ENCODE data around the gene SLC35F5. TPM values are rescaled to one million over a fixed set of nuclear protein-coding genes. Genes with fewer than 3 reads are reported as not detected.

Gene SLC35F5
- 10 to 100 TPM; 13.4 to 18.4 TPM for total RNA-seq

- H3K27ac Mint-ChIP-seq: peak within 1 kb of the TSS; percentile 99
- H3K4me3 Mint-ChIP-seq: peak within 1 kb of the TSS; percentile 89
- ChIA-PET POLR2A (interaction anchor here (0.6 to 1.9 kb wide), 11 partner anchors 13 to 152 kb away, joined by 3 to 21 read pairs (median 4); partner anchors contain the start of gene ACTR3), CTCF (interaction anchor here (0.7 to 1.9 kb wide), 16 partner anchors 10 to 277 kb away, joined by 3 to 10 read pairs (median 4); partner anchors contain the start of gene ACTR3)
- intact Hi-C loops (cut with DNase I, micrococcal nuclease): loop anchor here (1.0 to 10.0 kb wide), 11 partner anchors 36 to 222 kb away; no protein-coding TSS in a partner anchor
- ATAC-seq (peak; percentile 89), DNase-seq (peak; percentile 96)
- peaks cover 6% of the 10 kb centered on the region for H3K36me3 Mint-ChIP-seq (ENCODE audit: low read depth)
- no peaks in the 10 kb centered on the region for H3K9me3 Mint-ChIP-seq (ENCODE audit: low read depth)
- no peaks in the 10 kb centered on the region for H3K27me3 Mint-ChIP-seq
- H3K4me1 Mint-ChIP-seq: peaks cover 13% of the 10 kb centered on the region
Measured at GRCh38 chr2:113756355-113757137, at the start of gene SLC35F5. TSS of gene SLC35F5 (minus strand) at chr2:113756642. CDS start at chr2:113756409, 233 bp downstream.

- Mint-ChIP-seq H3K9me3 (ENCODE audit: low read depth) (no peaks in the 10 kb centered on the region), H3K27ac (no peak overlapping the region), H3K4me1 (peaks cover 22% of the 10 kb centered on the region), H3K27me3 (no peaks in the 10 kb centered on the region), H3K36me3 (ENCODE audit: low read depth) (no peaks in the 10 kb centered on the region), H3K4me3 (no peak overlapping the region)
- intact Hi-C loops (cut with DNase I, micrococcal nuclease): no loop called here
- CTCF ChIA-PET: interaction anchor here (0.6 kb wide), 1 partner anchor 43 kb away, joined by 4 read pairs; no protein-coding TSS in a partner anchor
- POLR2A ChIA-PET: no interaction called here
- ATAC-seq (no peak), DNase-seq (no peak)
Measured at GRCh38 chr2:113799375-113799774, 42.9 kb upstream of the SLC35F5 start.

GRCh38 chr2:113797237-113797636, 40.8 kb upstream of the SLC35F5 start:
- DNase-seq (no peak), ATAC-seq (no peak)
- ChIA-PET POLR2A (no interaction called here), CTCF (no interaction called here)
- Mint-ChIP-seq H3K27me3 (no peaks in the 10 kb centered on the region), H3K4me3 (no peak overlapping the region), H3K9me3 (ENCODE audit: low read depth) (no peaks in the 10 kb centered on the region), H3K36me3 (ENCODE audit: low read depth) (no peaks in the 10 kb centered on the region), H3K27ac (no peak overlapping the region), H3K4me1 (peaks cover 31% of the 10 kb centered on the region)
- intact Hi-C loops (cut with DNase I, micrococcal nuclease): no loop called here

- ChIA-PET CTCF (interaction anchor here (1.5 kb wide), 1 partner anchor 52 kb away, joined by 3 read pairs; no protein-coding TSS in a partner anchor), POLR2A (no interaction called here)
- Mint-ChIP-seq H3K27ac (no peak overlapping the region), H3K9me3 (ENCODE audit: low read depth) (no peaks in the 10 kb centered on the region), H3K36me3 (ENCODE audit: low read depth) (no peaks in the 10 kb centered on the region), H3K27me3 (no peaks in the 10 kb centered on the region), H3K4me3 (no peak overlapping the region), H3K4me1 (peaks cover 36% of the 10 kb centered on the region)
- DNase-seq (no peak), ATAC-seq (no peak)
- intact Hi-C loops (cut with DNase I, micrococcal nuclease): no loop called here
Measured at GRCh38 chr2:113796592-113797175, 40.2 kb upstream of the SLC35F5 start.

GRCh38 chr2:113795405-113795920, 39.0 kb upstream of the SLC35F5 start:
- H3K4me3 Mint-ChIP-seq: no peak overlapping the region
- no peak for DNase-seq
- ATAC-seq: no peak
- ChIA-PET CTCF (interaction anchor here (0.9 to 1.6 kb wide), 5 partner anchors 36 to 114 kb away, joined by 3 to 5 read pairs (median 3); partner anchors contain the start of gene SLC35F5), POLR2A (no interaction called here)
- no peaks in the 10 kb centered on the region for H3K27me3 Mint-ChIP-seq
- H3K4me1 Mint-ChIP-seq: peaks cover 44% of the 10 kb centered on the region
- no peaks in the 10 kb centered on the region for H3K36me3 Mint-ChIP-seq (ENCODE audit: low read depth)
- intact Hi-C loops (cut with DNase I, micrococcal nuclease): no loop called here
- H3K27ac Mint-ChIP-seq: no peak overlapping the region
- no peaks in the 10 kb centered on the region for H3K9me3 Mint-ChIP-seq (ENCODE audit: low read depth)

- DNase-seq (peak; percentile 20), ATAC-seq (peak; percentile 86)
- intact Hi-C loops (cut with DNase I, micrococcal nuclease): loop anchor here (1.0 to 5.0 kb wide), 8 partner anchors 35 to 103 kb away; partner anchors contain the start of genes SLC35F5 (in 2 of the 2) and ACTR3 (in 1 of the 2)
- peak overlapping the region; percentile 89 for H3K27ac Mint-ChIP-seq
- peaks cover 2% of the 10 kb centered on the region for H3K36me3 Mint-ChIP-seq (ENCODE audit: low read depth)
- POLR2A ChIA-PET: no interaction called here
- CTCF ChIA-PET: interaction anchor here (1.9 kb wide), 1 partner anchor 57 kb away, joined by 4 read pairs; no protein-coding TSS in a partner anchor
- no peaks in the 10 kb centered on the region for H3K9me3 Mint-ChIP-seq (ENCODE audit: low read depth)
- H3K4me1 Mint-ChIP-seq: peaks cover 34% of the 10 kb centered on the region
- peak overlapping the region; percentile 4 for H3K4me3 Mint-ChIP-seq
- no peaks in the 10 kb centered on the region for H3K27me3 Mint-ChIP-seq
Measured at GRCh38 chr2:113791697-113792590, 35.5 kb upstream of the SLC35F5 start.

GRCh38 chr2:113784823-113785744, 28.6 kb upstream of the SLC35F5 start:
- ChIA-PET POLR2A (no interaction called here), CTCF (no interaction called here)
- H3K4me1 Mint-ChIP-seq: peaks cover 4% of the 10 kb centered on the region
- intact Hi-C loops (cut with DNase I, micrococcal nuclease): no loop called here
- no peaks in the 10 kb centered on the region for H3K27me3 Mint-ChIP-seq
- peaks cover 2% of the 10 kb centered on the region for H3K36me3 Mint-ChIP-seq (ENCODE audit: low read depth)
- H3K27ac Mint-ChIP-seq: no peak overlapping the region
- DNase-seq: no peak
- no peak overlapping the region for H3K4me3 Mint-ChIP-seq
- ATAC-seq: no peak
- H3K9me3 Mint-ChIP-seq (ENCODE audit: low read depth): no peaks in the 10 kb centered on the region

GRCh38 chr2:113780472-113780871, 24.0 kb upstream of the SLC35F5 start:
- ChIA-PET CTCF (no interaction called here), POLR2A (no interaction called here)
- intact Hi-C loops (cut with DNase I, micrococcal nuclease): no loop called here
- Mint-ChIP-seq H3K4me3 (no peak overlapping the region), H3K27ac (no peak overlapping the region), H3K27me3 (no peaks in the 10 kb centered on the region), H3K9me3 (ENCODE audit: low read depth) (no peaks in the 10 kb centered on the region), H3K36me3 (ENCODE audit: low read depth) (no peaks in the 10 kb centered on the region), H3K4me1 (peaks cover 4% of the 10 kb centered on the region)
- no peak for ATAC-seq
- DNase-seq: no peak

GRCh38 chr2:113777371-113777770, 20.9 kb upstream of the SLC35F5 start:
- H3K27me3 Mint-ChIP-seq: no peaks in the 10 kb centered on the region
- POLR2A ChIA-PET: no interaction called here
- CTCF ChIA-PET: interaction anchor here (0.7 kb wide), 1 partner anchor 42 kb away, joined by 3 read pairs; no protein-coding TSS in a partner anchor
- DNase-seq (no peak), ATAC-seq (no peak)
- peaks cover 4% of the 10 kb centered on the region for H3K4me1 Mint-ChIP-seq
- H3K27ac Mint-ChIP-seq: no peak overlapping the region
- H3K9me3 Mint-ChIP-seq (ENCODE audit: low read depth): no peaks in the 10 kb centered on the region
- H3K36me3 Mint-ChIP-seq (ENCODE audit: low read depth): no peaks in the 10 kb centered on the region
- H3K4me3 Mint-ChIP-seq: no peak overlapping the region
- intact Hi-C loops (cut with DNase I, micrococcal nuclease): no loop called here

GRCh38 chr2:113776949-113777348, 20.5 kb upstream of the SLC35F5 start:
- no peak overlapping the region for H3K4me3 Mint-ChIP-seq
- DNase-seq (no peak), ATAC-seq (no peak)
- peaks cover 4% of the 10 kb centered on the region for H3K4me1 Mint-ChIP-seq
- H3K9me3 Mint-ChIP-seq (ENCODE audit: low read depth): no peaks in the 10 kb centered on the region
- H3K27me3 Mint-ChIP-seq: no peaks in the 10 kb centered on the region
- POLR2A ChIA-PET: no interaction called here
- H3K27ac Mint-ChIP-seq: no peak overlapping the region
- no peaks in the 10 kb centered on the region for H3K36me3 Mint-ChIP-seq (ENCODE audit: low read depth)
- CTCF ChIA-PET: interaction anchor here (0.7 kb wide), 1 partner anchor 42 kb away, joined by 3 read pairs; no protein-coding TSS in a partner anchor
- intact Hi-C loops (cut with DNase I, micrococcal nuclease): no loop called here
